Colonic mucosa (tissue), 4 donors: ENCODE results near the gene CTSG. TPM values are rescaled to one million over a fixed set of nuclear protein-coding genes. Genes with fewer than 3 reads are reported as not detected.
"Not testable (repeated sequence)": the region's sequence is repeated elsewhere in the genome, so short reads cannot be mapped to it uniquely, and the experiment has no call there.

Source experiments
- DNase-seq: peaks from one replicate; pipeline ENCODE4 v3.0.0-alpha.2; 2020
- H3K27ac ChIP-seq: fragments of 200-600 bp; one replicate; pipeline ENCODE4 v1.8.0; 2021
- H3K27me3 ChIP-seq: fragments of 200-600 bp; one replicate; pipeline ENCODE4 v1.8.0; 2021
- H3K36me3 ChIP-seq: fragments of 200-600 bp; one replicate; pipeline ENCODE4 v1.8.0; 2021
- H3K4me1 ChIP-seq: fragments of 200-600 bp; one replicate; pipeline ENCODE4 v1.8.0; 2021; ENCODE audit warnings: mild to moderate bottlenecking
- H3K4me3 ChIP-seq: fragments of 200-600 bp; one replicate; pipeline ENCODE4 v1.8.0; 2021
- H3K9ac ChIP-seq, 2 donors: one replicate each; pipeline ENCODE4 v1.7.0; 2013; ENCODE audit warnings: control low read depth in 2 of 2, low read depth in 2 of 2, low read length in 2 of 2
- H3K9me3 ChIP-seq: fragments of 200-600 bp; one replicate; pipeline ENCODE4 v1.8.0; 2021
- CTCF ChIP-seq: fragments of 200-600 bp; IDR thresholded peaks from one replicate; pipeline ENCODE4 v1.8.0; 2022; ENCODE audit warnings: antibody characterized with exemption, mild to moderate bottlenecking
- intact Hi-C: fragments of 100-400 bp; cut with DNase I; formaldehyde crosslinking; loops from one replicate; pipeline ENCODE4 v1.14.1; 2022
- total RNA-seq, 2 donors: library from RNA; stranded (reverse); fragmentation: NEBNext Ultra II Directional in 1 of 2; extraction: Animal tissue kit (Norgen Biotek cat#: 25700) in 1 of 2; gene quantifications; one replicate each; pipeline ENCODE4 v1.2.1, GENCODE V29; 2021
- donor health status: healthy.
- donor health status: DM: no; HTN: no; CAD: no.
- donor health status: DM: no; HTN: no; CAD: no.

CTSG gene
- total RNA-seq, 2 donors from 2014 or later: 3.2 to 5.4 TPM

DNA sequence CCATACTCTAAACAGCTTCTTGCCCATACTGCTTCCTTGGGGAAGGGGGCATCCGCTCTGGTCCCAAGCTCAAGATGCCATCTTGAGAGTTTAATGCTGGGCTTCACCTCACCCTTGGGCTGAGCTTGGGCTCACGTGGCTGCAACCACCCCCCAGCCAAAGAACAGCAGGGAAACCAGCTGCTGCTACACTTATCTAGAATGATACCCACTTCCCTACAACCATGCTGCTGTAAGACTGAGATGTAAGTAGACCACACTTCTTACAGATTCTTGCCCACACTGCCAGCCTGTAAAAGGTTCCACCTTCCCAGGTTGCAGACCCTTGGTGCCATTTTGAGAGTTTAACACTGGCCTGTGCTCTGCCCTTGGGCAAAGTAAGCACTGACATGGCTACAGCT, 9.7 kb downstream of the CTSG start:
- intact Hi-C loops: no loop called here

GRCh38 chr14:24565766-24566165, 10.3 kb downstream of the CTSG start:
- Histone ChIP-seq H3K9ac (no peak overlapping the region), H3K9me3 (no peaks in the 10 kb centered on the region), H3K4me1 (no peaks in the 10 kb centered on the region), H3K36me3 (no peaks in the 10 kb centered on the region), H3K27ac (no peak overlapping the region), H3K27me3 (no peaks in the 10 kb centered on the region), H3K4me3 (no peak overlapping the region)
- intact Hi-C loops: no loop called here
- no peak for DNase-seq
- no peak for TF ChIP-seq CTCF

More for the DNA sequence above, 9.7 kb downstream of the CTSG start:
- Histone ChIP-seq H3K9me3 (no peaks in the 10 kb centered on the region), H3K4me1 (no peaks in the 10 kb centered on the region), H3K27me3 (no peaks in the 10 kb centered on the region), H3K27ac (no peak overlapping the region), H3K4me3 (no peak overlapping the region), H3K9ac (no peak overlapping the region), H3K36me3 (no peaks in the 10 kb centered on the region)
- no peak for DNase-seq
- no peak for TF ChIP-seq CTCF

DNA sequence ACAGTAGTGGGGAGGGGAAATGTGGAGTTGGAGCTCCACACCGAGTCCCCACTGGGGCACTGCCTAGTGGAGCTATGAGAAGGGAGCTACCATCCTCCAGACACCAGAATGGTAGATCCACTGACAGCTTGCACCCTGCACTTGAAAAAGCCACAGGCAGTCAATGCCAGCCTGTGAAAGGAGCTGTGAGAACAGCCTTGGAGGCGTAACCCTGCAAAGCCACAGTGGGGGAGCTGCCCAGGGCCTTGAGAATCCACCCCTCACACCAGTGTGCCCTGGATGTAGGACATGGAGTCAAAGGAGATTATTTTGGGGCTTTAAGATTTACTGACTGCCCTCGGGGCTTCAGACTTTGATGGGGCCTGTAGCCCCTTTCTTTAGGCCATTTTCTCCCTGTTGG, 12.5 kb downstream of the CTSG start:
- Histone ChIP-seq H3K9ac (no peak overlapping the region), H3K4me1 (no peaks in the 10 kb centered on the region), H3K27me3 (no peaks in the 10 kb centered on the region), H3K36me3 (no peaks in the 10 kb centered on the region), H3K4me3 (no peak overlapping the region), H3K27ac (no peak overlapping the region), H3K9me3 (no peaks in the 10 kb centered on the region)
- intact Hi-C loops: no loop called here
- TF ChIP-seq CTCF: no peak
- DNase-seq: no peak

DNA sequence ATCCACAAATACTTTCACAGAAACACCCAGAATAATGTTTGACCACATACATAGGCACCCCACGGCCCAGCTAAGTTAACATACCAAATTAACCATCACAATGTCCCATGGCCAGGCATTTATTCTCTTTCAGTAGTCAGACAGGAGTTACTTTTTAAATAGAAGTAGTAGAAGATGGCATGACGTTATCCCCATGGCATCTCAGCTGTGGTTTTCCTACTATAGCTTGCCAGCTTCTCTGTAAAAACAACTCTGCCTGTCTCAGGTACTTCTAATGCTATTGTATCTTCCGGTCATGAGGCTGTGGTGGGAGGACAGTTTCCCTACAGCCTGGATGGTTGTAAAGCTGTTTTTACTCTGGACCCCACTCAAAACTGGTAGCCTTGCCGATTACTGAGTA, 19.3 kb downstream of the CTSG start:
- Histone ChIP-seq H3K9ac (no peak overlapping the region), H3K4me1 (no peaks in the 10 kb centered on the region), H3K36me3 (no peaks in the 10 kb centered on the region), H3K27ac (no peak overlapping the region), H3K9me3 (no peaks in the 10 kb centered on the region), H3K4me3 (no peak overlapping the region), H3K27me3 (no peaks in the 10 kb centered on the region)
- DNase-seq: no peak
- intact Hi-C loops: no loop called here
- TF ChIP-seq CTCF: no peak

GRCh38 chr14:24549064-24549463, 27.0 kb downstream of the CTSG start:
- H3K4me3 ChIP-seq, H3K36me3 ChIP-seq, intact Hi-C loops, DNase-seq, H3K9ac ChIP-seq, H3K4me1 ChIP-seq, H3K27ac ChIP-seq, H3K27me3 ChIP-seq, H3K9me3 ChIP-seq: not testable (repeated sequence)

DNA sequence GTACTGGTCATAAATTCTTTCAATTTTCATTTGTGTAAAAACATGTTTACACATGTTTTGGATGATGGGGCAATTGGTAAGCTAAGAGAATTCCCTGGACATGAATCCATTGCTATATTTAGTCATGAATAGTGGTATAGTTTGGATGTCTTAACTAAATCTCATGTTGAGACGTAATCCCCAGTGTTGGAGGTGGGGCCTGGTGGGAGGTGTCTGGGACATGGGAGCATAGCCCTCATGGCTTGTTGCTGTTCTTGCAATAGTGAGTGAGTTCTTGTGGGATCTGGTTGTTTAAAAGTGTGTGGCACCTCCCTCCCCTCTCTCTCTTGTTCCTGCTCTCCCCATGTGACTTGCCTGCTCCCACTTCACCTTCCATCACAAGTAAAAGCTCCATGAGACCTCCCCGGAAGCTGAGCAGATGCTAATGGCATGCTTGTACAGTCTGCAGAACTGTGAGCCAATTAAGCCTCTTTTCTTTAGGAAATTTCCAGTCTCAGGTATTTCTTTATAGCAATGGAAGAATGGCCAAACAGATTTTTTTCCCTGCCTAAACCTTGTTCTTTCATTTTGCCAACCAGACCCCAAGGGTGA, 33.6 kb downstream of the CTSG start:
- no peak overlapping the region for H3K27ac ChIP-seq
- intact Hi-C loops: no loop called here

More for the DNA sequence above, 33.6 kb downstream of the CTSG start:
- no peak overlapping the region for H3K9ac ChIP-seq
- H3K36me3 ChIP-seq: no peaks in the 10 kb centered on the region
- TF ChIP-seq CTCF: no peak
- H3K4me1 ChIP-seq: no peaks in the 10 kb centered on the region
- no peaks in the 10 kb centered on the region for H3K9me3 ChIP-seq
- no peak for DNase-seq
- no peak overlapping the region for H3K4me3 ChIP-seq
- H3K27me3 ChIP-seq: no peaks in the 10 kb centered on the region
